Glutamatergic neuron (in vitro differentiated cells): ENCODE data around the gene COX6A2. TPM values are rescaled to one million over a fixed set of nuclear protein-coding genes. Genes with fewer than 3 reads are reported as not detected.

Experiments used
- DNase-seq: peaks from one replicate; pipeline ENCODE4 v3.0.0; 2022
- H3K27ac Mint-ChIP-seq: one replicate; pipeline ENCODE4 v1.8.0; 2020; ENCODE audit warnings: mild to moderate bottlenecking, mixed read lengths, inconsistent platforms; ENCODE audit not compliant: unreplicated experiment
- H3K27me3 Mint-ChIP-seq: one replicate; pipeline ENCODE4 v1.8.0; 2020; ENCODE audit warnings: mild to moderate bottlenecking, moderate library complexity, mixed read lengths, inconsistent platforms; ENCODE audit not compliant: unreplicated experiment
- H3K36me3 Mint-ChIP-seq: one replicate; pipeline ENCODE4 v1.8.0; 2020; ENCODE audit warnings: mild to moderate bottlenecking, mixed read lengths, inconsistent platforms; ENCODE audit not compliant: unreplicated experiment
- H3K4me1 Mint-ChIP-seq: one replicate; pipeline ENCODE4 v1.8.0; 2020; ENCODE audit warnings: mild to moderate bottlenecking, low read depth, mixed read lengths, inconsistent platforms; ENCODE audit not compliant: unreplicated experiment
- H3K4me3 Mint-ChIP-seq: one replicate; pipeline ENCODE4 v1.8.0; 2020; ENCODE audit warnings: mild to moderate bottlenecking, mixed read lengths, inconsistent platforms; ENCODE audit not compliant: unreplicated experiment
- H3K9me3 Mint-ChIP-seq: one replicate; pipeline ENCODE4 v1.8.0; 2020; ENCODE audit warnings: mild to moderate bottlenecking, moderate library complexity, mixed read lengths, inconsistent platforms; ENCODE audit not compliant: unreplicated experiment
- CTCF ChIP-seq: fragments of 200-600 bp; sonication (generic); IDR thresholded peaks from one replicate; pipeline ENCODE4 v1.5.0; 2021; ENCODE audit not compliant: partially characterized antibody, unreplicated experiment
- total RNA-seq: library from RNA; stranded (reverse); fragmentation: NEBNext Ultra II Directional; extraction: Animal tissue kit (Norgen Biotek cat#: 25700); gene quantifications from one replicate; pipeline ENCODE4 v1.2.1, GENCODE V29; 2021; ENCODE audit not compliant: unreplicated experiment

Gene COX6A2
- total RNA-seq, 1 donor from 2014 or later, result not detected

- Mint-ChIP-seq H3K36me3 (no peaks in the 10 kb centered on the region), H3K4me1 (no peaks in the 10 kb centered on the region), H3K27me3 (peaks cover 2% of the 10 kb centered on the region), H3K27ac (no peak within 1 kb of the TSS), H3K9me3 (no peaks in the 10 kb centered on the region), H3K4me3 (no peak within 1 kb of the TSS)
- TF ChIP-seq CTCF, result no peak
- DNase-seq, result no peak
These were observed 35.1 kb downstream of the COX6A2 start, which contains the start of gene ITGAD for GRCh38 chr16:31393056-31393455. Gene ITGAD, plus strand, starts transcription at chr16:31393335. Its CDS starts 26 bp downstream, at chr16:31393361.

DNA sequence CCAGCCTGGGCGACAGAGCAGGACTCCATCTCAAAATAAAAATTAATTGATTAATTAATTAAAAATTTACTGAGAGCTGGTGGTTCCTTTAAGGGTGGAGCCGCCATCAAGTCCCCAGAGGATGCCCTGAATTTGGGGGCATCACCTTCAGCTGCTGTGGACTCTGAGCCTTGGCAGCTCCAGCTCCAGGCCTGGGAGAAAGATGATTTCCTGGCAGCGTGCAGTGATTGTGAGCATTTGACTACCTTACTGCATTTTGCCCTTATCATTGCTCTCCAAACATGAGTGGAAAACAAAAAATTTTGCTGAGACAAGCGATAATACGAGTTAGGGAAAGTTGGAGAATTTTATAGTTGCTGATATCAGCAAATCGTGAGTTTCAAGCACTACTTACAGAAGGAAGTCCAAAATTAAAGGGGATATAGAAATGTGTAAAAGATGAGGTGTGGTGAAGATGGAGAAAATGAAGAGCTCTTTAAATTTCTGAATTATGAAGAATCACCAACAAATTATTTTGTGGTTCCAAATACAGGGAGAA lies 37.6 kb downstream of the COX6A2 start:
- DNase-seq, result no peak
- H3K27ac Mint-ChIP-seq, result no peak overlapping the region
- no peaks in the 10 kb centered on the region for H3K36me3 Mint-ChIP-seq
- no peak for TF ChIP-seq CTCF
- peaks cover 4% of the 10 kb centered on the region for H3K9me3 Mint-ChIP-seq
- no peaks in the 10 kb centered on the region for H3K4me1 Mint-ChIP-seq
- H3K27me3 Mint-ChIP-seq, result peaks cover 2% of the 10 kb centered on the region
- no peak overlapping the region for H3K4me3 Mint-ChIP-seq

- Mint-ChIP-seq H3K27me3 (peaks cover 2% of the 10 kb centered on the region), H3K36me3 (no peaks in the 10 kb centered on the region)
- no peak for DNase-seq
These were observed 39.6 kb downstream of the COX6A2 start for GRCh38 chr16:31388535-31388934.

DNA sequence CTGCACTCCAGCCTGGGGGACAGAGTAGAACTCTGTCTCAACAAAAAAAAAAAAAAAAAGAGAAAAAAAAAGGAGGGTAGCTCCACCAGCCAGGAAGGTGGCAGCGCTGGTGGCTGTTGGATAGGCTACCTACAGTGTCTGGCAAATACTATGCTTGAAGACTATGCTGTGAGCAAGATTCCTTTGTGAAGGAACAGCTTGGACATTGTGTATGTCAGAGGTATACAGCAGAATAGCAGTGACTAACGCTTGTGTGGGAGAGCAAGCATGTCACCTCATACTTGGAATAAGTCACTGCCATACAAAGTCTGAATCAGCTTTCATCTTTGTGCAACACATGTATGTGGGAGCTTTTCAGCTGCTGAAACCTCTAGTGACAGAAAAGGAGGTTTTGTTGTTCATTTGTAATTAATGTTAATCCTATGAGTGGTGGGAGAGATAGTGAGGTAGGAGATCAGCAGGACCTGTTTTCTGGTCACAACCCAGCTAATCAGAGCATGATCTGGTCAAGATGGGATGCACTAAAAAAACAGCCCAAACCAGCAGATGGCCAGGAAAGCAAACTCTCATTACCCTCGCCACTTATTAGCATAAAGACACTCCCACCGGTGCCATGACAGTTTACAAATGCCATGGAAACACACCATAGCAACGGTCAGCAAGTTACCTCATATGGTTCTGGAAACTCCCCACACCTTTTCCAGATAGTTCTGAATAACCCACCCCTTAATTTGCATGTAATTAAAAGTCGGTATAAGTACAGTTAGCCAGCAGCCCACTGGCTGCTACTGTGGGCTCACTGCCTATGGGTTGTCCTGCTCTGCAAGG lies 41.8 kb downstream of the COX6A2 start:
- H3K27me3 Mint-ChIP-seq, result peaks cover 2% of the 10 kb centered on the region
- no peak for TF ChIP-seq CTCF
- no peaks in the 10 kb centered on the region for H3K36me3 Mint-ChIP-seq
- H3K4me3 Mint-ChIP-seq, result no peak overlapping the region
- H3K4me1 Mint-ChIP-seq, result no peaks in the 10 kb centered on the region
- no peak for DNase-seq
- peaks cover 4% of the 10 kb centered on the region for H3K9me3 Mint-ChIP-seq
- H3K27ac Mint-ChIP-seq, result no peak overlapping the region

More at GRCh38 chr16:31388535-31388934, 39.6 kb downstream of the COX6A2 start:
- Mint-ChIP-seq H3K4me1 (no peaks in the 10 kb centered on the region), H3K4me3 (no peak overlapping the region), H3K9me3 (peaks cover 4% of the 10 kb centered on the region), H3K27ac (no peak overlapping the region)
- TF ChIP-seq CTCF, result no peak

DNA sequence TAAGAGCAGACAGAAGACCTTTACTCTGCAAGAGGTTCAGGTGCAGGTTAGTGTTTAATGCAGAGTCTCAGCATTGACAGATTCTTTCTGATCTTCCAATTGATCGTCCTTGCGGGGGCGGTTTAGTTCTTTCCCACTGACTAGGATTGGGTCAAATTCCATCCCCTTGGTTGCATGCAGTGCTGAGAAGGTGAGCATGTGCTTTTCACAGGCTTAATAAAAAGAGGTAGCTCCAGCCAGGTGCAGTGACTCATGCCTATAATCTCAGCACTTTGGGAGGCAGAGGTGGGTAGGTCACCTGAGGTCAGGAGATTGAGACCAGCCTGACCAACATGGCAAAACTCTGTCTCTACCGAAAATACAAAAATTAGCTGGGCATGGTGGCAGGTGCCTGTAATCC lies 42.5 kb downstream of the COX6A2 start:
- H3K27ac Mint-ChIP-seq, result no peak overlapping the region
- no peak overlapping the region for H3K4me3 Mint-ChIP-seq
- no peaks in the 10 kb centered on the region for H3K36me3 Mint-ChIP-seq
- no peak for DNase-seq
- peaks cover 4% of the 10 kb centered on the region for H3K9me3 Mint-ChIP-seq
- H3K27me3 Mint-ChIP-seq, result peaks cover 2% of the 10 kb centered on the region
- no peak for TF ChIP-seq CTCF
- H3K4me1 Mint-ChIP-seq, result no peaks in the 10 kb centered on the region
